ENCODE results near the gene GRIA3. TPM values are rescaled to one million over a fixed set of nuclear protein-coding genes. Genes with fewer than 3 reads are reported as not detected.

GRIA3 gene
- total RNA-seq, 6 experiments from 2014 or later = 14.4 to 25.9 (median 18.0) TPM

GRCh38 chrX:123155327-123155726 is 28.8 kb upstream of the GRIA3 start:
- Mint-ChIP-seq H3K27ac (no peak overlapping the region), H3K9me3 (no peaks in the 10 kb centered on the region), H3K27me3 (ENCODE audit: insufficient read depth) (no peaks in the 10 kb centered on the region; the same call in 1 of the 2 replicates), H3K36me3 (ENCODE audit: low read depth) (no peaks in the 10 kb centered on the region), H3K4me1 (ENCODE audit: low read depth) (peaks cover 18% of the 10 kb centered on the region), H3K4me3 (peak overlapping the region; percentile 36; the same call in 1 of the 2 replicates)
- no peak for TF ChIP-seq CTCF (IDR thresholded peaks at IDR 0.05)
- DNase-seq = no peak

- Mint-ChIP-seq H3K9me3 (no peaks in the 10 kb centered on the region), H3K36me3 (ENCODE audit: low read depth) (no peaks in the 10 kb centered on the region)
- TF ChIP-seq CTCF (IDR thresholded peaks at IDR 0.05) = no peak
Observed at GRCh38 chrX:123157586-123157985, 26.5 kb upstream of the GRIA3 start.

GRCh38 chrX:123159403-123159802 is 24.7 kb upstream of the GRIA3 start:
- no peaks in the 10 kb centered on the region for H3K9me3 Mint-ChIP-seq
- TF ChIP-seq CTCF (IDR thresholded peaks at IDR 0.05) = no peak
- H3K4me3 Mint-ChIP-seq = no peak overlapping the region
- no peak for DNase-seq
- no peak overlapping the region for H3K27ac Mint-ChIP-seq
- H3K27me3 Mint-ChIP-seq (ENCODE audit: insufficient read depth) = no peaks in the 10 kb centered on the region
- H3K36me3 Mint-ChIP-seq (ENCODE audit: low read depth) = no peaks in the 10 kb centered on the region
- peaks cover 12% of the 10 kb centered on the region for H3K4me1 Mint-ChIP-seq (ENCODE audit: low read depth)

More at GRCh38 chrX:123157586-123157985, 26.5 kb upstream of the GRIA3 start:
- peaks cover 18% of the 10 kb centered on the region for H3K4me1 Mint-ChIP-seq (ENCODE audit: low read depth)
- H3K4me3 Mint-ChIP-seq = no peak overlapping the region
- H3K27ac Mint-ChIP-seq = no peak overlapping the region
- DNase-seq = no peak
- no peaks in the 10 kb centered on the region for H3K27me3 Mint-ChIP-seq (ENCODE audit: insufficient read depth)

GRCh38 chrX:123167621-123168020 is 16.5 kb upstream of the GRIA3 start:
- H3K36me3 Mint-ChIP-seq (ENCODE audit: low read depth) = peaks cover 8% of the 10 kb centered on the region
- no peak for DNase-seq
- H3K9me3 Mint-ChIP-seq = peaks cover 6% of the 10 kb centered on the region
- TF ChIP-seq CTCF (IDR thresholded peaks at IDR 0.05) = no peak
- no peak overlapping the region for H3K27ac Mint-ChIP-seq
- H3K4me1 Mint-ChIP-seq (ENCODE audit: low read depth) = peaks cover 66% of the 10 kb centered on the region
- no peaks in the 10 kb centered on the region for H3K27me3 Mint-ChIP-seq (ENCODE audit: insufficient read depth)
- no peak overlapping the region; the same call in 1 of the 2 replicates for H3K4me3 Mint-ChIP-seq

GRCh38 chrX:123169247-123169901 is 14.7 kb upstream of the GRIA3 start:
- Mint-ChIP-seq H3K27me3 (ENCODE audit: insufficient read depth) (no peaks in the 10 kb centered on the region), H3K9me3 (peaks cover 6% of the 10 kb centered on the region), H3K4me3 (no peak overlapping the region), H3K4me1 (ENCODE audit: low read depth) (peaks cover 77% of the 10 kb centered on the region), H3K36me3 (ENCODE audit: low read depth) (peaks cover 8% of the 10 kb centered on the region), H3K27ac (peak overlapping the region; percentile 70; the same call in 1 of the 2 replicates)
- DNase-seq = no peak
- TF ChIP-seq CTCF (IDR thresholded peaks at IDR 0.05) = no peak

Data from HFFc6 (cell line).